ENCODE data around the gene PTPRN2.

The PTPRN2 gene

GRCh38 chr7:157559596-157560257 is 1027.9 kb downstream of the PTPRN2 start:
- H3K27ac ChIP-seq = no peak overlapping the region

GRCh38 chr7:157558875-157559595 is 1028.6 kb downstream of the PTPRN2 start:
- no peak overlapping the region for H3K27ac ChIP-seq
- TF ChIP-seq ZFX (IDR thresholded peaks at IDR 0.05; ENCODE audit: borderline replicate concordance) (no peak), CTCF (IDR thresholded peaks at IDR 0.05) (no peak)

More at GRCh38 chr7:157559596-157560257, 1027.9 kb downstream of the PTPRN2 start:
- TF ChIP-seq CTCF (IDR thresholded peaks at IDR 0.05) = no peak
- no peak for TF ChIP-seq ZFX (IDR thresholded peaks at IDR 0.05; ENCODE audit: borderline replicate concordance)

- H3K27ac ChIP-seq = no peak overlapping the region
- TF ChIP-seq CTCF (IDR thresholded peaks at IDR 0.05) (no peak), ZFX (IDR thresholded peaks at IDR 0.05; ENCODE audit: borderline replicate concordance) (no peak)
These were observed 1029.1 kb downstream of the PTPRN2 start for GRCh38 chr7:157558516-157558874.

- TF ChIP-seq CTCF (IDR thresholded peaks at IDR 0.05) = no peak
- no peak overlapping the region for H3K27ac ChIP-seq
These were observed 1029.6 kb downstream of the PTPRN2 start for GRCh38 chr7:157558061-157558460.

GRCh38 chr7:157557263-157557662 is 1030.4 kb downstream of the PTPRN2 start:
- TF ChIP-seq ZFX (IDR thresholded peaks at IDR 0.05; ENCODE audit: borderline replicate concordance) = no peak
- TF ChIP-seq CTCF (IDR thresholded peaks at IDR 0.05) = no peak
- H3K27ac ChIP-seq = no peak overlapping the region

- no peak overlapping the region for H3K27ac ChIP-seq
These were observed 1031.0 kb downstream of the PTPRN2 start for GRCh38 chr7:157556642-157556944.

More at GRCh38 chr7:157556642-157556944, 1031.0 kb downstream of the PTPRN2 start:
- TF ChIP-seq ZFX (IDR thresholded peaks at IDR 0.05; ENCODE audit: borderline replicate concordance) (no peak), CTCF (IDR thresholded peaks at IDR 0.05) (no peak)
